A549 (cell line): Measurements from ENCODE around the gene ZBP1. TPM values are rescaled to one million over a fixed set of nuclear protein-coding genes. Genes with fewer than 3 reads are reported as not detected.

Experiments
- ATAC-seq, 2 experiments: fragments of 200-7000 bp in 1 of 2; fragments of >200 bp in 1 of 2; cut with Nextera tagmentation in 1 of 2; cut with Tn5 transposase in 1 of 2; 3 replicates each; pipeline versions ENCODE4 v1.8.0 to v1.9.1; 2018 to 2020; ENCODE audit warnings: mild to moderate bottlenecking in 1 of 2, moderate library complexity in 1 of 2
- CTCF ChIA-PET: fragments of 300-600 bp; sonication (Branson Sonifier 250); formaldehyde crosslinking; extraction: SDS; loops from one replicate; lab custom pipeline; 2021; ENCODE audit warnings: antibody characterized with exemption, inconsistent platforms; lab: Yijun Ruan, JAX
- POLR2A ChIA-PET: fragments of 350-600 bp; formaldehyde crosslinking; extraction: SDS; loops from one replicate; lab custom pipeline; 2021; ENCODE audit warnings: antibody characterized with exemption, inconsistent platforms; lab: Yijun Ruan, JAX
- DNase-seq, 2 experiments: peaks; one replicate each; pipeline versions ENCODE4 v3.0.0 to v3.0.0-alpha.2; 2011 to 2016; ENCODE audit warnings: low read depth in 1 of 2, low spot score in 1 of 2
- FAIRE-seq: peaks from 2 replicates; lab custom pipeline; 2011; peaks lifted over from hg19 to GRCh38; lab: Jason Lieb, UNC
- H3K27ac ChIP-seq, 2 experiments: fragments of >200 bp; sonication (Bioruptor Twin); formaldehyde crosslinking; 3 replicates each; pipeline ENCODE4 v1.5.1; 2016 to 2017
- H3K4me1 ChIP-seq: fragments of >200 bp; sonication (Bioruptor Twin); formaldehyde crosslinking; 3 replicates; pipeline ENCODE4 v1.6.1; 2016
- H3K4me2 ChIP-seq: fragments of >200 bp; sonication (Bioruptor Twin); formaldehyde crosslinking; 3 replicates; pipeline ENCODE4 v1.6.1; 2016
- H3K4me3 ChIP-seq: fragments of >200 bp; sonication (Bioruptor Twin); formaldehyde crosslinking; 3 replicates; pipeline ENCODE4 v1.5.1; 2016
- H3K9me3 ChIP-seq: fragments of >200 bp; sonication (Bioruptor Twin); formaldehyde crosslinking; 3 replicates; pipeline ENCODE4 v1.6.1; 2016
- BHLHE40 ChIP-seq: IDR thresholded peaks from 2 replicates; pipeline ENCODE4 v1.6.1; 2012; ENCODE audit warnings: low read depth, low read length, inconsistent platforms
- CBX8 ChIP-seq: fragments of 200-600 bp; sonication (generic); IDR thresholded peaks from 2 replicates; pipeline ENCODE4 v1.6.1; 2016
- CEBPB ChIP-seq, 2 experiments: fragments of >200 bp in 1 of 2; sonication (Bioruptor Twin) in 1 of 2; formaldehyde crosslinking in 1 of 2; IDR thresholded peaks; 2 replicates each; pipeline ENCODE4 v1.6.1; 2012 to 2016
- CHD4 ChIP-seq: fragments of 200-600 bp; sonication (generic); IDR thresholded peaks from 2 replicates; pipeline ENCODE4 v1.6.1; 2016; ENCODE audit warnings: antibody characterized with exemption, mild to moderate bottlenecking, borderline replicate concordance
- FOSB ChIP-seq: fragments of 250-450 bp; sonication (Bioruptor Pico); IDR thresholded peaks from 2 replicates; pipeline ENCODE4 v1.5.0; 2020; ENCODE audit warnings: mild to moderate bottlenecking, moderate library complexity
- HEYL ChIP-seq: fragments of 250-450 bp; sonication (Bioruptor Pico); IDR thresholded peaks from 2 replicates; pipeline ENCODE4 v1.8.0; 2021; ENCODE audit warnings: mild to moderate bottlenecking, moderate library complexity
- HOXB5 ChIP-seq: fragments of 250-450 bp; sonication (Bioruptor Pico); IDR thresholded peaks from 2 replicates; pipeline ENCODE4 v1.5.0; 2020; ENCODE audit warnings: mild to moderate bottlenecking, moderate library complexity
- JUNB ChIP-seq: fragments of >200 bp; sonication (Bioruptor Twin); formaldehyde crosslinking; IDR thresholded peaks from 2 replicates; pipeline ENCODE4 v1.6.1; 2016
- KDM5A ChIP-seq: fragments of 200-600 bp; sonication (generic); IDR thresholded peaks from 2 replicates; pipeline ENCODE4 v1.6.1; 2016; ENCODE audit warnings: antibody characterized with exemption, mild to moderate bottlenecking
- MAZ ChIP-seq: fragments of 150-350 bp; IDR thresholded peaks from 2 replicates; pipeline ENCODE4 v1.6.1; 2014; ENCODE audit warnings: antibody characterized with exemption, low read depth, low read length, borderline replicate concordance
- NPAS2 ChIP-seq: fragments of 250-450 bp; sonication (Bioruptor Pico); IDR thresholded peaks from 2 replicates; pipeline ENCODE4 v1.8.0; 2022; ENCODE audit warnings: mild to moderate bottlenecking, moderate library complexity, borderline replicate concordance
- NR3C1 ChIP-seq: fragments of >200 bp; sonication (Bioruptor Twin); formaldehyde crosslinking; IDR thresholded peaks from 3 replicates; pipeline ENCODE4 v1.6.1; 2017
- PHF8 ChIP-seq: fragments of 200-600 bp; sonication (generic); IDR thresholded peaks from 2 replicates; pipeline ENCODE4 v1.6.1; 2016; ENCODE audit warnings: low read depth, mild to moderate bottlenecking, antibody characterized with exemption, moderate library complexity, borderline replicate concordance
- POLR2AphosphoS2 ChIP-seq: conservative IDR thresholded peaks from 2 replicates; pipeline ENCODE4 v1.6.1; 2012; ENCODE audit warnings: low read length, improper control_type of control experiment, inconsistent platforms
- RARB ChIP-seq: fragments of 250-450 bp; sonication (Bioruptor Pico); IDR thresholded peaks from 2 replicates; pipeline ENCODE4 v1.8.0; 2021; ENCODE audit warnings: mild to moderate bottlenecking, moderate library complexity
- RFX5 ChIP-seq: fragments of 450-650 bp; IDR thresholded peaks from 2 replicates; pipeline ENCODE4 v1.7.1; 2014; ENCODE audit warnings: antibody characterized with exemption, mild to moderate bottlenecking, moderate library complexity
- SREBF2 ChIP-seq: fragments of 450-650 bp; IDR thresholded peaks from 2 replicates; pipeline ENCODE4 v1.6.1; 2014; ENCODE audit warnings: mild to moderate bottlenecking, moderate library complexity
- TFCP2L1 ChIP-seq: fragments of 250-450 bp; sonication (Bioruptor Pico); IDR thresholded peaks from 2 replicates; pipeline ENCODE4 v1.5.0; 2021; ENCODE audit warnings: mild to moderate bottlenecking
- TP53 ChIP-seq: fragments of 250-450 bp; sonication (Bioruptor Pico); IDR thresholded peaks from 2 replicates; pipeline ENCODE4 v1.5.0; 2021; ENCODE audit warnings: mild to moderate bottlenecking, moderate library complexity
- ZC3H11A ChIP-seq: fragments of 450-650 bp; IDR thresholded peaks from 2 replicates; pipeline ENCODE4 v1.6.1; 2014; ENCODE audit warnings: antibody characterized with exemption, mild to moderate bottlenecking
- ZFP36 ChIP-seq: fragments of 450-650 bp; IDR thresholded peaks from 2 replicates; pipeline ENCODE4 v1.6.1; 2014; ENCODE audit warnings: borderline replicate concordance; ENCODE audit not compliant: partially characterized antibody
- ZNF302 ChIP-seq: fragments of 250-450 bp; sonication (Bioruptor Pico); IDR thresholded peaks from 2 replicates; pipeline ENCODE4 v1.9.0; 2021; ENCODE audit warnings: inconsistent platforms, mild to moderate bottlenecking, moderate library complexity
- WGBS: methylation state at CpG from one replicate; pipeline ENCODE4 v1.1.6; 2017; ENCODE audit errors: missing lambda C conversion rate; 5-methylcytosine and 5-hydroxymethylcytosine counted together
- polyA plus RNA-seq, 4 experiments: library from polyadenylated mRNA; depleted of rRNA in 3 of 4; stranded (reverse); fragments of >200 nt; fragmentation: RNase III in 1 of 4; extraction: RNeasy Plus Mini Kit Qiagen cat#74134 plus additional on column Dnase treatment in 1 of 4; gene quantifications; 2 replicates in 3 of 4; 3 replicates in 1 of 4; pipeline ENCODE4 v1.2.3, GENCODE V29; 2011 to 2017
- TF ChIP-seq, protein P1 (sequence below): IDR thresholded peaks from 2 replicates; pipeline ENCODE4 v1.6.1; 2012; ENCODE audit warnings: low read depth, borderline replicate concordance
- TF ChIP-seq, protein P2 (sequence below): fragments of >200 bp; sonication (Bioruptor Twin); formaldehyde crosslinking; IDR thresholded peaks from 3 replicates; pipeline ENCODE4 v1.6.1; 2016
- TF ChIP-seq, protein P3 (sequence below): fragments of 250-450 bp; sonication (Bioruptor Pico); IDR thresholded peaks from 2 replicates; pipeline ENCODE4 v1.5.0; 2020; ENCODE audit warnings: low read depth, mild to moderate bottlenecking, moderate library complexity
- TF ChIP-seq, protein P4 (sequence below): fragments of >200 bp; sonication (Bioruptor Twin); formaldehyde crosslinking; IDR thresholded peaks from 2 replicates; pipeline ENCODE4 v1.6.1; 2016

The ZBP1 gene
- polyA plus RNA-seq, 2 of the 4 experiments (the other 2 are of a cell fraction) = 0.05 TPM; not detected in 1

DNA sequence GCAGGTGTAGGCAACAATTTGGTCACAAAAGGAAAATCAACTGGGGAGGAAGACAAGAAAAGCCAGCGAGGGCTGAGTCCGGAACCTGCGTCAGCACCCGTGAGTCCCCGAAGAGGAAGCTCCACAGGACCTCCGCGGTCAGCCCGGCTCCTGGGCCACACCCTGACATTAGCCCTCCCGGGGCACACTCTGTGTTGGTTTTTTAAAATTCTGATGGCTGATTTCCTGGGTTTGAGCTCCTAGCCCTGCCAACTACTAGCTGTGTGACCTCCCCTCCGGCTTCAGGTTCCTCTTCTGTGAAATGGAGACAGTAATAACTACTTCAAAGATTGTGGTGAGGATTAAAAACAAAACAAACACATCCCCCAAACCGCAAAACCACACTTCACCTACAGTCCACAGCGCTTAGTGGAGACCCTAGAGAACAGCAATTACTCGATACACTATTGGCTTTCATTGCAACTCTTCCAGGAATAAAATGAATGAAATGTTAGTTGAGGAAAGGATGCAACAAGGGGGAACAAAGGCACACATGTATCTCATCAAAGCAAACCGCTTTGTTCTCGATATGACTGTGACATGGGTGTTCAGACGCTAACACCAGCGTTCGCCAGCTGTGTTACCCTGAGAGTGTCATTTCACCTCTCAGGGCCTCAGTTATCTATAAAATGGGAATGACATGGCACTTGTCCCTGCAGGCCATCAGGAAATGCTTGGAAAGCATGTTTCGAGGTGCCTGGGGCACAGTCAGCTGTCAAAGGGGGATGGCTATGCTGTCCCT is 985 bp downstream of the ZBP1 start:
- H3K4me3 ChIP-seq = no peak overlapping the region
- ChIA-PET CTCF (interaction anchor here (0.6 to 8.7 kb wide), 9 partner anchors 9 to 1836 kb away, joined by 3 to 109 read pairs (median 5); no protein-coding TSS in a partner anchor), POLR2A (no interaction called here)
- no peak overlapping the region for H3K4me2 ChIP-seq
- H3K9me3 ChIP-seq = no peaks in the 10 kb centered on the region
- FAIRE-seq (no peak), DNase-seq (no peak), ATAC-seq (no peak)
- 87% methylated on average over 19 of the region's 19 CpGs for WGBS
- peak overlapping the region in 1 of 2 experiments; percentile 55; a peak in 2 of 6 replicates for H3K27ac ChIP-seq
- H3K4me1 ChIP-seq = peaks cover 28% of the 10 kb centered on the region
- TF ChIP-seq ZC3H11A (no peak), ZNF302 (no peak), JUNB (no peak), RFX5 (no peak), TP53 (CRISPR knock-in tag) (no peak), NPAS2 (CRISPR knock-in tag) (no peak), HOXB5 (no peak), KDM5A (no peak), PHF8 (no peak), MAZ (no peak), RARB (CRISPR knock-in tag) (no peak)
- TF ChIP-seq, protein P1, sequence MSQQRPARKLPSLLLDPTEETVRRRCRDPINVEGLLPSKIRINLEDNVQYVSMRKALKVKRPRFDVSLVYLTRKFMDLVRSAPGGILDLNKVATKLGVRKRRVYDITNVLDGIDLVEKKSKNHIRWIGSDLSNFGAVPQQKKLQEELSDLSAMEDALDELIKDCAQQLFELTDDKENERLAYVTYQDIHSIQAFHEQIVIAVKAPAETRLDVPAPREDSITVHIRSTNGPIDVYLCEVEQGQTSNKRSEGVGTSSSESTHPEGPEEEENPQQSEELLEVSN = no peak
- TF ChIP-seq, protein P2, sequence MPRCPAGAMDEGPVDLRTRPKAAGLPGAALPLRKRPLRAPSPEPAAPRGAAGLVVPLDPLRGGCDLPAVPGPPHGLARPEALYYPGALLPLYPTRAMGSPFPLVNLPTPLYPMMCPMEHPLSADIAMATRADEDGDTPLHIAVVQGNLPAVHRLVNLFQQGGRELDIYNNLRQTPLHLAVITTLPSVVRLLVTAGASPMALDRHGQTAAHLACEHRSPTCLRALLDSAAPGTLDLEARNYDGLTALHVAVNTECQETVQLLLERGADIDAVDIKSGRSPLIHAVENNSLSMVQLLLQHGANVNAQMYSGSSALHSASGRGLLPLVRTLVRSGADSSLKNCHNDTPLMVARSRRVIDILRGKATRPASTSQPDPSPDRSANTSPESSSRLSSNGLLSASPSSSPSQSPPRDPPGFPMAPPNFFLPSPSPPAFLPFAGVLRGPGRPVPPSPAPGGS = no peak
- TF ChIP-seq, protein P3, sequence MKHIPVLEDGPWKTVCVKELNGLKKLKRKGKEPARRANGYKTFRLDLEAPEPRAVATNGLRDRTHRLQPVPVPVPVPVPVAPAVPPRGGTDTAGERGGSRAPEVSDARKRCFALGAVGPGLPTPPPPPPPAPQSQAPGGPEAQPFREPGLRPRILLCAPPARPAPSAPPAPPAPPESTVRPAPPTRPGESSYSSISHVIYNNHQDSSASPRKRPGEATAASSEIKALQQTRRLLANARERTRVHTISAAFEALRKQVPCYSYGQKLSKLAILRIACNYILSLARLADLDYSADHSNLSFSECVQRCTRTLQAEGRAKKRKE (CRISPR knock-in tag) = no peak

DNA sequence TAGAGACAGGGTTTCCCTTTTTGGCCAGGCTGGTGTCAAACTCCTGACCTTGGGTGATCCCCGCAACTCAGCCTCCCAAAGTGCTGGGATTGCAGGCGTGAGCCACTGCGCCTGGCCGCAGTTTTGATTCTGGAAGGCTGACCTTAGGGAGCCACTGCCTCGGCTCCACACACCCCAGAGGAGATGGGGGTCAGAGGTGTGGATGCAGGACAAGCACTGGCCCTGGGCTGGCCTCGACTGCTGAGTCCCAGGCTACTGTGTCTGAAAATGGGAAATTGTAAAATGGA is 1.5 kb downstream of the ZBP1 start:
- no peak for ATAC-seq
- H3K4me1 ChIP-seq = peaks cover 28% of the 10 kb centered on the region
- POLR2A ChIA-PET = no interaction called here
- CTCF ChIA-PET = interaction anchor here (1.0 to 8.7 kb wide), 4 partner anchors 9 to 591 kb away, joined by 3 to 109 read pairs (median 7); no protein-coding TSS in a partner anchor
- H3K9me3 ChIP-seq = no peaks in the 10 kb centered on the region
- peak overlapping the region in 1 of 2 experiments; percentile 55; a peak in 2 of 6 replicates for H3K27ac ChIP-seq
- no peak for FAIRE-seq
- WGBS = 66% methylated on average over 6 of the region's 6 CpGs
- no peak overlapping the region for H3K4me2 ChIP-seq
- no peak overlapping the region for H3K4me3 ChIP-seq
- TF ChIP-seq TP53 (CRISPR knock-in tag) = no peak
- TF ChIP-seq NR3C1 = no peak
- TF ChIP-seq CHD4 = no peak
- no peak for TF ChIP-seq ZFP36
- TF ChIP-seq, protein P4, sequence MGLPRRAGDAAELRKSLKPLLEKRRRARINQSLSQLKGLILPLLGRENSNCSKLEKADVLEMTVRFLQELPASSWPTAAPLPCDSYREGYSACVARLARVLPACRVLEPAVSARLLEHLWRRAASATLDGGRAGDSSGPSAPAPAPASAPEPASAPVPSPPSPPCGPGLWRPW = no peak
- no peak for TF ChIP-seq ZNF302
- no peak for TF ChIP-seq FOSB (CRISPR knock-in tag)
- DNase-seq = no peak

DNA sequence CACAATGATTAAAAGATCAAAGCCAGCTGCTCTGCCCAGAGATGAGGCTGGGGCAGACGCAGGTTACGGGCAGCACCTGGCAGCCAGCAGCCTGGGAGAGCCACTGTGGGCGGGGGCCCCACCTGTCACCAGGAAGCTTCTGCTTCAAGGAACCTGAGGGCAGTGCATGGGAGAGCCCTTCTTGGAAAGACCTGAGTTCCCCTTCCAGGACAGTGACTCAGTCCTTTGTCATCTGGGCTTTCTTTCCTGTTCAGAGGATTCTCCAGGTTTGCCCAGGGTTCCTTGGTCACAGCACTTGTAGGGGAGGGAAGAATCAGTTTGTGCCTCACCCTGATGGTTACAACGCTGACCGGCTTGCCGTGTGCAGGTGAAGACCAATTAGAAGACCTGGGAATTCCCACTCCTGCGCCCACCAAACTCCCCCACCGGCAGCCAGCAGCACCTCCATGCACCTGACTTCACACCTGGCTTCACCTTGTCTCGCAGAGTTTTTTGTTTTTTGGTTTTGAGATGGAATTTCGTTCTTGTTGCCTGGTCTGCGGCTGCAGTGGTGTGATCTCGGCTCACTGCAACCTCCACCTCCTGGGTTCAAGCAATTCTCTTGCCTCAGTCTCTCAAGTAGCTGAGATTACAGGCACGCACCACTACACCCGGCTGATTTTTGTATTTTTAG is 2.0 kb downstream of the ZBP1 start:
- TF ChIP-seq FOSB (CRISPR knock-in tag) = no peak
- no peak for TF ChIP-seq TFCP2L1 (CRISPR knock-in tag)
- TF ChIP-seq BHLHE40 = no peak
- TF ChIP-seq NPAS2 (CRISPR knock-in tag) = no peak
- no peak for TF ChIP-seq RFX5
- TF ChIP-seq, protein P4 = no peak
- TF ChIP-seq, protein P2 = no peak
- TF ChIP-seq POLR2AphosphoS2 = no peak
- TF ChIP-seq ZNF302 = no peak
- no peak for TF ChIP-seq NR3C1
- TF ChIP-seq HEYL (CRISPR knock-in tag) = no peak
- no peak for TF ChIP-seq ZFP36
- TF ChIP-seq CBX8 = no peak
- no peak for TF ChIP-seq MAZ
- no peak for TF ChIP-seq SREBF2
- TF ChIP-seq CEBPB (IDR thresholded peaks at IDR 0.05) = no peak
- 58% methylated on average over 14 of the region's 14 CpGs for WGBS
- Histone ChIP-seq H3K4me1 (peaks cover 26% of the 10 kb centered on the region), H3K4me3 (no peak overlapping the region), H3K9me3 (no peaks in the 10 kb centered on the region), H3K4me2 (0 out of 3 replicates have a peak overlapping the region, but pooled peaks have one; percentile 21), H3K27ac (peak overlapping the region in 1 of 2 experiments; percentile 55; a peak in 3 of 6 replicates)
- DNase-seq (peak; percentile 51 to 59), FAIRE-seq (no peak), ATAC-seq (peak; percentile 49 to 59)
- ChIA-PET CTCF (interaction anchor here (0.6 to 8.7 kb wide), 7 partner anchors 8 to 591 kb away, joined by 3 to 109 read pairs (median 4); no protein-coding TSS in a partner anchor), POLR2A (no interaction called here)
